Heart left ventricle (tissue), 13 donors: Measurements from ENCODE around the gene TMEM170A.

Experiments used
- POLR2A ChIP-seq, 2 donors: fragments of 450-650 bp; IDR thresholded peaks; one replicate each; pipeline ENCODE4 v1.6.1; 2017; ENCODE audit warnings: antibody characterized with exemption in 2 of 2, mild to moderate bottlenecking in 2 of 2, moderate library complexity in 2 of 2
- TF ChIP-seq, protein P1 (sequence below), 12 donors: fragments of 200-600 bp; sonication (generic) in 4 of 12; IDR thresholded peaks; one replicate each; pipeline versions ENCODE4 v1.5.0 to v1.8.0; 2018 to 2022; ENCODE audit warnings: antibody characterized with exemption in 12 of 12, mild to moderate bottlenecking in 5 of 12
- donor health status: ischemic (EF 13 %, LVEDD 7.1; RV severe dilation, severe dysfunction).
- donor health status: DM: no; HTN: yes; CAD: no.
- donor health status: DM: no; HTN: no; CAD: no.
- donor health status: ischemic (EF 25% LVEDD 6.9; RV normal size, moderate dysfunction).
- donor health status: ischemic (EF 25% LVEDD 5.7; RV mildly dilated, moderate dysfunction).
- donor health status: ischemic (EF 35%, LVEDD 5.7; RV mildly dilated, moderate dysfunction).
- donor health status: nonischemic (EF 11% LVEDD 7.7; RV severe dilation, severe dysfunction).
- donor health status: DM: yes; HTN: yes; CAD: no.
- donor health status: PGD.
- donor health status: ischemic (EF 29% LVEDD 5.4; RV normal size, mild dysfunction).
- donor health status: nonischemic (EF 23%, LVEDD 6.1; RV moderate dilation, normal function).

GRCh38 chr16:75502916-75503605 is 38.6 kb upstream of the TMEM170A start:
- TF ChIP-seq, protein P1, sequence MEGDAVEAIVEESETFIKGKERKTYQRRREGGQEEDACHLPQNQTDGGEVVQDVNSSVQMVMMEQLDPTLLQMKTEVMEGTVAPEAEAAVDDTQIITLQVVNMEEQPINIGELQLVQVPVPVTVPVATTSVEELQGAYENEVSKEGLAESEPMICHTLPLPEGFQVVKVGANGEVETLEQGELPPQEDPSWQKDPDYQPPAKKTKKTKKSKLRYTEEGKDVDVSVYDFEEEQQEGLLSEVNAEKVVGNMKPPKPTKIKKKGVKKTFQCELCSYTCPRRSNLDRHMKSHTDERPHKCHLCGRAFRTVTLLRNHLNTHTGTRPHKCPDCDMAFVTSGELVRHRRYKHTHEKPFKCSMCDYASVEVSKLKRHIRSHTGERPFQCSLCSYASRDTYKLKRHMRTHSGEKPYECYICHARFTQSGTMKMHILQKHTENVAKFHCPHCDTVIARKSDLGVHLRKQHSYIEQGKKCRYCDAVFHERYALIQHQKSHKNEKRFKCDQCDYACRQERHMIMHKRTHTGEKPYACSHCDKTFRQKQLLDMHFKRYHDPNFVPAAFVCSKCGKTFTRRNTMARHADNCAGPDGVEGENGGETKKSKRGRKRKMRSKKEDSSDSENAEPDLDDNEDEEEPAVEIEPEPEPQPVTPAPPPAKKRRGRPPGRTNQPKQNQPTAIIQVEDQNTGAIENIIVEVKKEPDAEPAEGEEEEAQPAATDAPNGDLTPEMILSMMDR (IDR thresholded peaks at IDR 0.05) = no peak
- TF ChIP-seq POLR2A (IDR thresholded peaks at IDR 0.05) = no peak
